ENCODE measurements around the gene CRAMP1. TPM values are rescaled to one million over a fixed set of nuclear protein-coding genes. Genes with fewer than 3 reads are reported as not detected.

The CRAMP1 gene
- total RNA-seq, 1 experiment from 2014 or later: 22.9 TPM

DNA sequence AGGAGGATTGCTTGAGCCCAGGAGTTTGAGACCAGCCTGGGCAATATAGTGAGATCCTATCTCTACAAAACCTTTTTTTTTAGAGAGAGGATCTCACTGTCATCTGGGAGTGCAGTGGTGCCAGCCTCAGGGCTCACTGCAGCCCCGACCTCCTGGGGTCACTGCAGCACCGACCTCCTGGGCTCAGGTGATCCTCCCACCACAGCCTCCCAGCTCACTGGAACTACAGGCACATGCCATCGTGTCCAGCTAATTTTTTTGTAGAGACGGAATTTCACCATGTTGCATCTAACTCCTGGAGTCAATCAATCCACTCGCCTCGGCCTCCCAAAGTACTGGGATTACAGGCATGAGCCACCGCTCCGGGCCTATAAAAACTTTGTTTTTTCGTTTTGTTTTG, 109.2 kb downstream of the CRAMP1 start:
- ChIA-PET CTCF (no interaction called here), POLR2A (interaction anchor here (0.6 to 1.4 kb wide), 2 partner anchors 16 to 43 kb away, joined by 3 read pairs; partner anchors contain the start of gene JPT2), RAD21 (ENCODE audit: low non-redundant PET in 1 of 2, low total read pairs in 2 of 2, uncharacterized antibody in 2 of 2, unreplicated experiment in 2 of 2) (no interaction called here)
- peaks cover 61 to 75% of the 10 kb centered on the region in 2 experiments for H3K4me1 ChIP-seq (ENCODE audit: control insufficient read depth in 1 of 2, insufficient read depth in 2 of 2, low read length in 2 of 2)
- no peak; the same call in 1 of the 2 replicates for ATAC-seq
- intact Hi-C loops (cut with micrococcal nuclease): loop anchor here (1.0 kb wide), 1 partner anchor 43 kb away; the partner anchor contains the start of gene JPT2
- BruUV-seq (replicated peaks): no TSS peak
- no peak for TF ChIP-seq JUND (IDR thresholded peaks at IDR 0.05)
- no peak for TF ChIP-seq TCF7L2 (IDR thresholded peaks at IDR 0.05; ENCODE audit: borderline replicate concordance, extremely low read depth, insufficient read depth, insufficient read length)
- TF ChIP-seq EGR1 (IDR thresholded peaks at IDR 0.05; ENCODE audit: low read depth): no peak
- no peak for DNase-seq (ENCODE audit: low read depth, low spot score)
- H4K20me1 ChIP-seq (ENCODE audit: insufficient read depth): no peaks in the 10 kb centered on the region; the same call in 1 of the 2 replicates
- H3K9me2 ChIP-seq (ENCODE audit: insufficient read depth): no peaks in the 10 kb centered on the region
- H3K9ac ChIP-seq (ENCODE audit: low read length): peak overlapping the region; percentile 40
- H2AFZ ChIP-seq (ENCODE audit: low read depth, low read length, poor library complexity, severe bottlenecking): no peak overlapping the region
- H3K27me3 ChIP-seq (ENCODE audit: insufficient read depth, low read length): no peaks in the 10 kb centered on the region
- peaks cover 0 to 4% of the 10 kb centered on the region in 2 experiments; a peak in 2 of 4 replicates for H3K36me3 ChIP-seq (ENCODE audit: control insufficient read depth in 1 of 2, insufficient read depth in 2 of 2, low read length in 2 of 2)
- no peaks in the 10 kb centered on the region for H3K9me3 ChIP-seq (ENCODE audit: control insufficient read depth in 1 of 2, insufficient read depth in 1 of 2, low read depth in 1 of 2, low read length in 2 of 2)
- H3K79me2 ChIP-seq (ENCODE audit: insufficient read depth, low read length): peaks cover 70% of the 10 kb centered on the region
- H3K27ac ChIP-seq (ENCODE audit: low read depth, low read length): peak overlapping the region; percentile 70
- peak overlapping the region in 1 of 2 experiments; percentile 16; a peak in 2 of 4 replicates for H3K4me3 ChIP-seq (replicated peaks in 1 of 2; ENCODE audit: low read depth in 1 of 2, low read length in 2 of 2)
- peak overlapping the region; percentile 59 for H3K4me2 ChIP-seq (ENCODE audit: low read length)

- ATAC-seq: peak; percentile 43
- Histone ChIP-seq H3K27me3 (ENCODE audit: insufficient read depth, low read length) (no peaks in the 10 kb centered on the region), H3K9me3 (ENCODE audit: control insufficient read depth in 1 of 2, insufficient read depth in 1 of 2, low read depth in 1 of 2, low read length in 2 of 2) (no peaks in the 10 kb centered on the region), H2AFZ (ENCODE audit: low read depth, low read length, poor library complexity, severe bottlenecking) (no peak overlapping the region), H3K27ac (ENCODE audit: low read depth, low read length) (peak overlapping the region; percentile 70), H3K4me2 (ENCODE audit: low read length) (peak overlapping the region; percentile 59), H3K4me3 (replicated peaks in 1 of 2; ENCODE audit: low read depth in 1 of 2, low read length in 2 of 2) (no peak overlapping the region), H3K9me2 (ENCODE audit: insufficient read depth) (no peaks in the 10 kb centered on the region), H3K79me2 (ENCODE audit: insufficient read depth, low read length) (peaks cover 55% of the 10 kb centered on the region), H3K9ac (ENCODE audit: low read length) (peak overlapping the region; percentile 34), H3K36me3 (ENCODE audit: control insufficient read depth in 1 of 2, insufficient read depth in 2 of 2, low read length in 2 of 2) (peaks cover 0 to 4% of the 10 kb centered on the region in 2 experiments; a peak in 2 of 4 replicates), H3K4me1 (ENCODE audit: control insufficient read depth in 1 of 2, insufficient read depth in 2 of 2, low read length in 2 of 2) (peaks cover 47 to 56% of the 10 kb centered on the region in 2 experiments), H4K20me1 (ENCODE audit: insufficient read depth) (no peaks in the 10 kb centered on the region; the same call in 1 of the 2 replicates)
- CTCF ChIA-PET: interaction anchor here (1.0 to 1.3 kb wide), 4 partner anchors 10 to 360 kb away, joined by 3 to 6 read pairs (median 4); partner anchors contain the start of gene UQCC4
- intact Hi-C loops (cut with micrococcal nuclease): no loop called here
- POLR2A ChIA-PET: interaction anchor here (0.8 to 1.0 kb wide), 2 partner anchors 42 to 47 kb away, joined by 3 read pairs; no protein-coding TSS in a partner anchor
- no peak for DNase-seq (ENCODE audit: low read depth, low spot score)
- TF ChIP-seq SRF (IDR thresholded peaks at IDR 0.05; ENCODE audit: low read depth) (no peak), RAD21 (IDR thresholded peaks at IDR 0.05; ENCODE audit: low read depth) (peak; percentile 70), EZH2phosphoT487 (IDR thresholded peaks at IDR 0.05; ENCODE audit: borderline replicate concordance) (no peak)
- TF ChIP-seq, protein P1, sequence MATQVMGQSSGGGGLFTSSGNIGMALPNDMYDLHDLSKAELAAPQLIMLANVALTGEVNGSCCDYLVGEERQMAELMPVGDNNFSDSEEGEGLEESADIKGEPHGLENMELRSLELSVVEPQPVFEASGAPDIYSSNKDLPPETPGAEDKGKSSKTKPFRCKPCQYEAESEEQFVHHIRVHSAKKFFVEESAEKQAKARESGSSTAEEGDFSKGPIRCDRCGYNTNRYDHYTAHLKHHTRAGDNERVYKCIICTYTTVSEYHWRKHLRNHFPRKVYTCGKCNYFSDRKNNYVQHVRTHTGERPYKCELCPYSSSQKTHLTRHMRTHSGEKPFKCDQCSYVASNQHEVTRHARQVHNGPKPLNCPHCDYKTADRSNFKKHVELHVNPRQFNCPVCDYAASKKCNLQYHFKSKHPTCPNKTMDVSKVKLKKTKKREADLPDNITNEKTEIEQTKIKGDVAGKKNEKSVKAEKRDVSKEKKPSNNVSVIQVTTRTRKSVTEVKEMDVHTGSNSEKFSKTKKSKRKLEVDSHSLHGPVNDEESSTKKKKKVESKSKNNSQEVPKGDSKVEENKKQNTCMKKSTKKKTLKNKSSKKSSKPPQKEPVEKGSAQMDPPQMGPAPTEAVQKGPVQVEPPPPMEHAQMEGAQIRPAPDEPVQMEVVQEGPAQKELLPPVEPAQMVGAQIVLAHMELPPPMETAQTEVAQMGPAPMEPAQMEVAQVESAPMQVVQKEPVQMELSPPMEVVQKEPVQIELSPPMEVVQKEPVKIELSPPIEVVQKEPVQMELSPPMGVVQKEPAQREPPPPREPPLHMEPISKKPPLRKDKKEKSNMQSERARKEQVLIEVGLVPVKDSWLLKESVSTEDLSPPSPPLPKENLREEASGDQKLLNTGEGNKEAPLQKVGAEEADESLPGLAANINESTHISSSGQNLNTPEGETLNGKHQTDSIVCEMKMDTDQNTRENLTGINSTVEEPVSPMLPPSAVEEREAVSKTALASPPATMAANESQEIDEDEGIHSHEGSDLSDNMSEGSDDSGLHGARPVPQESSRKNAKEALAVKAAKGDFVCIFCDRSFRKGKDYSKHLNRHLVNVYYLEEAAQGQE (IDR thresholded peaks at IDR 0.05; ENCODE audit: low read depth): no peak
- TF ChIP-seq, protein P2, sequence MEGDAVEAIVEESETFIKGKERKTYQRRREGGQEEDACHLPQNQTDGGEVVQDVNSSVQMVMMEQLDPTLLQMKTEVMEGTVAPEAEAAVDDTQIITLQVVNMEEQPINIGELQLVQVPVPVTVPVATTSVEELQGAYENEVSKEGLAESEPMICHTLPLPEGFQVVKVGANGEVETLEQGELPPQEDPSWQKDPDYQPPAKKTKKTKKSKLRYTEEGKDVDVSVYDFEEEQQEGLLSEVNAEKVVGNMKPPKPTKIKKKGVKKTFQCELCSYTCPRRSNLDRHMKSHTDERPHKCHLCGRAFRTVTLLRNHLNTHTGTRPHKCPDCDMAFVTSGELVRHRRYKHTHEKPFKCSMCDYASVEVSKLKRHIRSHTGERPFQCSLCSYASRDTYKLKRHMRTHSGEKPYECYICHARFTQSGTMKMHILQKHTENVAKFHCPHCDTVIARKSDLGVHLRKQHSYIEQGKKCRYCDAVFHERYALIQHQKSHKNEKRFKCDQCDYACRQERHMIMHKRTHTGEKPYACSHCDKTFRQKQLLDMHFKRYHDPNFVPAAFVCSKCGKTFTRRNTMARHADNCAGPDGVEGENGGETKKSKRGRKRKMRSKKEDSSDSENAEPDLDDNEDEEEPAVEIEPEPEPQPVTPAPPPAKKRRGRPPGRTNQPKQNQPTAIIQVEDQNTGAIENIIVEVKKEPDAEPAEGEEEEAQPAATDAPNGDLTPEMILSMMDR (IDR thresholded peaks at IDR 0.05 in 2 of 3, conservative IDR thresholded peaks at IDR 0.05 in 1 of 3; ENCODE audit: borderline replicate concordance in 1 of 3, insufficient read depth in 1 of 3, low read depth in 2 of 3, low read length in 2 of 3): peak; percentile 49 to 82 (median 78); a peak in 5 of 6 replicates
- no TSS peak for BruUV-seq (replicated peaks)
- RAD21 ChIA-PET (ENCODE audit: low non-redundant PET in 1 of 2, low total read pairs in 2 of 2, uncharacterized antibody in 2 of 2, unreplicated experiment in 2 of 2): interaction anchor here in 1 of 2 experiments (0.7 kb wide), 1 partner anchor 44 kb away, joined by 3 read pairs; no protein-coding TSS in a partner anchor
Observed at GRCh38 chr16:1723450-1724147, 111.4 kb downstream of the CRAMP1 start.
